K562 (cell line): Measurements from ENCODE around the gene GMDS. TPM values are rescaled to one million over a fixed set of nuclear protein-coding genes. Genes with fewer than 3 reads are reported as not detected.

ENCODE experiments used
- ATAC-seq: fragments of 200-7000 bp; cut with Tn5 transposase; 3 replicates; pipeline ENCODE4 v1.9.1; 2020; ENCODE audit warnings: moderate library complexity
- BruUV-seq: library from RNA; stranded (reverse); fragments of 400-500 nt; replicated peaks from 2 replicates; lab custom pipeline; 2021; lab: Mats Ljungman, UMichigan
- CTCF ChIA-PET: fragments of 300-600 bp; formaldehyde crosslinking; extraction: SDS; loops from one replicate; lab custom pipeline; 2021; ENCODE audit warnings: low intra/inter-chr PET ratio; lab: Yijun Ruan, JAX
- POLR2A ChIA-PET: fragments of 300-600, 350-650 bp; sonication (Branson Sonifier 250); formaldehyde crosslinking; extraction: SDS; loops from one replicate; lab custom pipeline; 2021; ENCODE audit warnings: antibody characterized with exemption, inconsistent platforms; lab: Yijun Ruan, JAX
- DNase-seq, 4 experiments: peaks; one replicate each; pipeline versions ENCODE4 v3.0.0 to v3.0.0-alpha.2; 2011 to 2018; ENCODE audit warnings: low spot score in 3 of 4, mixed read lengths in 3 of 4; ENCODE audit errors: extremely low read depth in 1 of 4
- FAIRE-seq: peaks from 2 replicates; lab custom pipeline; 2011; peaks lifted over from hg19 to GRCh38; lab: Jason Lieb, UNC
- H2AFZ ChIP-seq: 2 replicates; pipeline ENCODE4 v1.6.0; 2011; ENCODE audit warnings: low read depth, low read length, control low read depth, inconsistent platforms
- H3K27ac ChIP-seq: fragments of 200-600 bp; 3 replicates; pipeline ENCODE4 v1.8.0; 2011; ENCODE audit warnings: low read depth, mild to moderate bottlenecking, control low read depth, inconsistent platforms, low read length, moderate library complexity, mixed read lengths; ENCODE audit errors: extremely low read depth
- H3K27me3 ChIP-seq, 2 experiments: fragments of 300-600 bp in 1 of 2; 2 replicates in 1 of 2; 3 replicates in 1 of 2; pipeline versions ENCODE4 v1.6.0 to v1.8.0; 2011; ENCODE audit warnings: inconsistent platforms in 2 of 2, low read length in 2 of 2, mild to moderate bottlenecking in 1 of 2, mixed read lengths in 1 of 2, moderate library complexity in 1 of 2; ENCODE audit not compliant: control insufficient read depth in 2 of 2, insufficient read depth in 2 of 2
- H3K36me3 ChIP-seq: fragments of 300-600 bp; 3 replicates; pipeline ENCODE4 v1.8.0; 2011; ENCODE audit warnings: mild to moderate bottlenecking, low read length, inconsistent platforms; ENCODE audit not compliant: control insufficient read depth, insufficient read depth
- H3K4me1 ChIP-seq, 2 experiments: fragments of 200-600 bp in 1 of 2; replicated peaks in 1 of 2; 2 replicates in 1 of 2; 3 replicates in 1 of 2; pipeline versions ENCODE4 v1.5.1 to v1.8.0; 2011; ENCODE audit warnings: inconsistent platforms in 2 of 2, low read length in 2 of 2, mild to moderate bottlenecking in 1 of 2, mixed read lengths in 1 of 2, moderate library complexity in 1 of 2; ENCODE audit not compliant: control insufficient read depth in 2 of 2, insufficient read depth in 2 of 2
- H3K4me2 ChIP-seq: 2 replicates; pipeline ENCODE4 v1.6.1; 2011; ENCODE audit warnings: low read length, control low read depth, inconsistent platforms, mixed read lengths; ENCODE audit not compliant: insufficient read depth
- H3K4me3 ChIP-seq: fragments of 200-600 bp; sonication (generic), shearing (Covaris generic); 2 replicates; pipeline ENCODE4 v1.5.1; 2016; ENCODE audit warnings: control low read depth, inconsistent platforms
- H3K79me2 ChIP-seq: fragments of 200-600 bp; 3 replicates; pipeline ENCODE4 v1.8.0; 2011; ENCODE audit warnings: low read length, inconsistent platforms; ENCODE audit not compliant: control insufficient read depth, insufficient read depth
- H3K9ac ChIP-seq, 2 experiments: 2 replicates each; pipeline versions ENCODE4 v1.6.0 to v1.6.1; 2011; ENCODE audit warnings: low read depth in 2 of 2, low read length in 2 of 2, control low read depth in 1 of 2, inconsistent platforms in 1 of 2, mild to moderate bottlenecking in 1 of 2, mixed read lengths in 1 of 2; ENCODE audit not compliant: insufficient read depth in 1 of 2
- H3K9me1 ChIP-seq: one replicate; pipeline ENCODE4 v1.6.0; 2011; ENCODE audit warnings: inconsistent platforms, mild to moderate bottlenecking, low read length, moderate library complexity; ENCODE audit not compliant: control insufficient read depth, insufficient read depth
- H3K9me3 ChIP-seq: replicated peaks from 2 replicates; pipeline ENCODE4 v1.5.1; 2011; ENCODE audit warnings: low read depth, low read length, inconsistent platforms; ENCODE audit not compliant: control insufficient read depth, insufficient read depth
- H4K20me1 ChIP-seq: replicated peaks from 2 replicates; pipeline ENCODE4 v1.6.1; 2011; ENCODE audit warnings: low read length, inconsistent platforms, mixed read lengths; ENCODE audit not compliant: control insufficient read depth, insufficient read depth
- GMEB1 ChIP-seq: fragments of 250-450 bp; sonication (Bioruptor Pico); IDR thresholded peaks from 2 replicates; pipeline ENCODE4 v1.4.0; 2020; ENCODE audit warnings: mild to moderate bottlenecking
- JUN ChIP-seq, 2 experiments: sonication (generic) in 1 of 2; formaldehyde crosslinking in 1 of 2; IDR thresholded peaks; 2 replicates each; pipeline versions ENCODE4 v1.6.1 to v1.8.0; 2012 to 2022; ENCODE audit warnings: borderline replicate concordance in 2 of 2, mild to moderate bottlenecking in 2 of 2, improper control_type of control experiment in 1 of 2, low read depth in 1 of 2, low read length in 1 of 2, missing genetic modification reagents in 1 of 2
- MIER1 ChIP-seq: fragments of 450-650 bp; IDR thresholded peaks from 2 replicates; pipeline ENCODE4 v1.6.1; 2016; ENCODE audit warnings: antibody characterized with exemption, mild to moderate bottlenecking, low read depth
- MITF ChIP-seq: IDR thresholded peaks from 2 replicates; pipeline ENCODE4 v1.6.1; 2014; ENCODE audit warnings: antibody characterized with exemption
- MTA3 ChIP-seq: fragments of 450-650 bp; formaldehyde crosslinking; IDR thresholded peaks from 2 replicates; pipeline ENCODE4 v1.6.1; 2017; ENCODE audit warnings: mild to moderate bottlenecking, borderline replicate concordance
- NCOA2 ChIP-seq, 2 experiments: fragments of 450-650 bp; IDR thresholded peaks; 2 replicates each; pipeline ENCODE4 v1.6.1; 2018; ENCODE audit warnings: mild to moderate bottlenecking in 2 of 2, moderate library complexity in 1 of 2; ENCODE audit not compliant: partially characterized antibody in 2 of 2
- PBX2 ChIP-seq, 2 experiments: IDR thresholded peaks in 1 of 2; conservative IDR thresholded peaks in 1 of 2; 2 replicates each; pipeline ENCODE4 v1.6.1; 2016; ENCODE audit warnings: low read depth in 2 of 2, mild to moderate bottlenecking in 1 of 2, missing compliant biosample characterization in 1 of 2, missing genetic modification characterization in 1 of 2, moderate library complexity in 1 of 2
- RFX1 ChIP-seq: fragments of 450-650 bp; IDR thresholded peaks from 2 replicates; pipeline ENCODE4 v1.6.1; 2016; ENCODE audit warnings: mild to moderate bottlenecking, moderate library complexity
- ZNF668 ChIP-seq: fragments of 250-450 bp; sonication (Bioruptor Pico); IDR thresholded peaks from 2 replicates; pipeline ENCODE4 v1.8.0; 2022; ENCODE audit warnings: mild to moderate bottlenecking, inconsistent platforms
- ZNF699 ChIP-seq: fragments of 250-450 bp; sonication (Bioruptor Pico); IDR thresholded peaks from 2 replicates; pipeline ENCODE4 v1.8.0; 2021; ENCODE audit warnings: mild to moderate bottlenecking, moderate library complexity; ENCODE audit not compliant: insufficient replicate concordance
- ZNF778 ChIP-seq: fragments of 450-650 bp; formaldehyde crosslinking; IDR thresholded peaks from 2 replicates; pipeline ENCODE4 v1.4.0; 2020; ENCODE audit warnings: mild to moderate bottlenecking, moderate library complexity
- WGBS: fragments of 100-300 bp; shearing (Covaris generic); methylation state at CpG from one replicate; pipeline ENCODE4 v1.1.6; 2016; ENCODE audit warnings: low coverage, mixed read lengths; ENCODE audit not compliant: insufficient coverage; ENCODE audit errors: missing lambda C conversion rate; 5-methylcytosine and 5-hydroxymethylcytosine counted together
- in situ Hi-C: fragments of 300-500 bp; cut with MboI; formaldehyde crosslinking; loops from 4 replicates; pipeline ENCODE4 v1.15.0; 2018; ENCODE audit warnings: inconsistent platforms, mixed read lengths
- intact Hi-C: fragments of 100-400 bp; cut with micrococcal nuclease; formaldehyde crosslinking; loops from 2 replicates; pipeline ENCODE4 v1.14.2; 2022
- polyA plus RNA-seq, 8 experiments: library from polyadenylated mRNA; depleted of rRNA in 4 of 8; stranded (reverse) in 5 of 8; unstranded in 3 of 8; fragments of >200 nt; fragmentation: Nextera tagmentation in 2 of 8; fragmentation: Illumina TruSeq in 1 of 8; extraction: Ambion mirVana in 2 of 8; extraction: Trizol in 1 of 8; gene quantifications; 2 replicates each; pipeline versions ENCODE4 v1.2.1 to v1.2.3, GENCODE V29; 2011 to 2014; ENCODE audit warnings: inconsistent platforms in 1 of 8, missing spikeins in 1 of 8
- total RNA-seq, 7 experiments: library from RNA; depleted of rRNA in 6 of 7; stranded (reverse); fragments of >200 nt in 6 of 7; fragmentation: Illumina TruSeq in 2 of 7; extraction: Trizol in 2 of 7; gene quantifications; 2 replicates each; pipeline versions ENCODE4 v1.2.1 to v1.2.3, GENCODE V29; 2011 to 2021; ENCODE audit warnings: low replicate concordance in 1 of 7

Gene GMDS
- total and polyA plus RNA-seq, 9 of the 15 experiments (the other 6 are each of a cell fraction or from before 2014, with no cell fraction given) = 0.48 to 31.8 (median 13.4) TPM

- CTCF ChIA-PET = no interaction called here
- H3K9ac ChIP-seq = no peak overlapping the region
- BruUV-seq = no TSS peak
- no peaks in the 10 kb centered on the region for H3K36me3 ChIP-seq
- ATAC-seq = peak; percentile 27; the same call in 1 of the 3 replicates
- H3K27ac ChIP-seq = no peak overlapping the region
- TF ChIP-seq MITF = no peak
- TF ChIP-seq ZNF778 (CRISPR knock-in tag) = no peak
- TF ChIP-seq JUN (IDR thresholded peaks at IDR 0.05; ENCODE audit: borderline replicate concordance, low read depth, low read length) = no peak
- TF ChIP-seq JUN (CRISPR knock-in tag; IDR thresholded peaks at IDR 0.05; ENCODE audit: borderline replicate concordance) = no peak
- TF ChIP-seq ZNF668 (CRISPR knock-in tag) = no peak
- no peak for TF ChIP-seq PBX2 (CRISPR knock-in tag; IDR thresholded peaks at IDR 0.05; ENCODE audit: low read depth)
- TF ChIP-seq PBX2 (tag; conservative IDR thresholded peaks at IDR 0.05; ENCODE audit: low read depth) = no peak
- TF ChIP-seq NCOA2 (IDR thresholded peaks at IDR 0.05; ENCODE audit: partially characterized antibody in 2 of 2) = no peak
- TF ChIP-seq MTA3 = no peak
- no peak for TF ChIP-seq RFX1
- no peak for TF ChIP-seq GMEB1 (CRISPR knock-in tag)
- TF ChIP-seq MIER1 = no peak
- TF ChIP-seq ZNF699 (CRISPR knock-in tag) = no peak
- peaks cover 20 to 36% of the 10 kb centered on the region in 2 experiments; a peak in 4 of 5 replicates for H3K27me3 ChIP-seq
- no peak overlapping the region for H3K4me2 ChIP-seq
- no peak overlapping the region for H2AFZ ChIP-seq
- no peaks in the 10 kb centered on the region for H3K9me1 ChIP-seq
- no peaks in the 10 kb centered on the region for H4K20me1 ChIP-seq
- H3K4me3 ChIP-seq = no peak overlapping the region
- intact Hi-C loops = no loop called here
- in situ Hi-C loops = no loop called here
- no peaks in the 10 kb centered on the region for H3K9me3 ChIP-seq
- WGBS = 21% methylated on average over 17 of the region's 17 CpGs
- no peaks in the 10 kb centered on the region for H3K79me2 ChIP-seq
- no peak for DNase-seq
- FAIRE-seq = no peak
- no peaks in the 10 kb centered on the region for H3K4me1 ChIP-seq
- POLR2A ChIA-PET = interaction anchor here (1.6 kb wide), 1 partner anchor 13 kb away, joined by 3 read pairs; no protein-coding TSS in a partner anchor
Measured at GRCh38 chr6:1765160-1765903, 480.1 kb downstream of the GMDS start.
